Measurements from ENCODE around the gene TGFBI.

DNA sequence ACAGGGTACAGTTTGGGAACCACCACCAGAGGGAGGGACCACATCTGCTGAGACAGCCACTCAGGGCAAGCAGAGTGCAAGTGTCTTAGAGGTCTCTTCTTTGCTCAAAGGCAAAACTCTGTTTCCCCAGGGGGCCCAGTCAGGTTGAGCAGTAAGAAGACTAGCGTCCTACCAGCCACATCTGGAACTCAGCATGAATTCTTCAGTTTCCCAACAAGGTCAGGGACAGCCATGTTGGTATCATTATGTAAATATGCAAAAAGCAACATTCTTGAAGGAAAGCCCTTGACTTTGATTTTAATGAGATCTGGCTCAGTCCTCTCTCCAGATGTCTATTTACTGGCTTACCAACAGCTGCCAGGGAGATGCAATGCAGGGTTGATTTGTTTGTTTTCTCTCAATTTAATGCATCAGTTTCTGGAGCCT, 46.7 kb downstream of the TGFBI start:
- TF ChIP-seq EZH2phosphoT487 (IDR thresholded peaks at IDR 0.05; ENCODE audit: low read depth) = no peak
- TF ChIP-seq, protein P1, sequence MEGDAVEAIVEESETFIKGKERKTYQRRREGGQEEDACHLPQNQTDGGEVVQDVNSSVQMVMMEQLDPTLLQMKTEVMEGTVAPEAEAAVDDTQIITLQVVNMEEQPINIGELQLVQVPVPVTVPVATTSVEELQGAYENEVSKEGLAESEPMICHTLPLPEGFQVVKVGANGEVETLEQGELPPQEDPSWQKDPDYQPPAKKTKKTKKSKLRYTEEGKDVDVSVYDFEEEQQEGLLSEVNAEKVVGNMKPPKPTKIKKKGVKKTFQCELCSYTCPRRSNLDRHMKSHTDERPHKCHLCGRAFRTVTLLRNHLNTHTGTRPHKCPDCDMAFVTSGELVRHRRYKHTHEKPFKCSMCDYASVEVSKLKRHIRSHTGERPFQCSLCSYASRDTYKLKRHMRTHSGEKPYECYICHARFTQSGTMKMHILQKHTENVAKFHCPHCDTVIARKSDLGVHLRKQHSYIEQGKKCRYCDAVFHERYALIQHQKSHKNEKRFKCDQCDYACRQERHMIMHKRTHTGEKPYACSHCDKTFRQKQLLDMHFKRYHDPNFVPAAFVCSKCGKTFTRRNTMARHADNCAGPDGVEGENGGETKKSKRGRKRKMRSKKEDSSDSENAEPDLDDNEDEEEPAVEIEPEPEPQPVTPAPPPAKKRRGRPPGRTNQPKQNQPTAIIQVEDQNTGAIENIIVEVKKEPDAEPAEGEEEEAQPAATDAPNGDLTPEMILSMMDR (IDR thresholded peaks at IDR 0.05; ENCODE audit: low read depth, low read length) = no peak
